HFF-Myc (cell line): Measurements from ENCODE around the gene ARL16.

Source experiments
- DNase-seq: peaks from one replicate; pipeline ENCODE4 v3.0.0-alpha.2; 2011; ENCODE audit warnings: low read depth; ENCODE audit errors: extremely low read depth
- H3K4me3 ChIP-seq: replicated peaks from 2 replicates; pipeline ENCODE4 v1.5.1; 2011; ENCODE audit warnings: low read depth, mild to moderate bottlenecking, control low read depth, low read length
- CTCF ChIP-seq: IDR thresholded peaks from 2 replicates; pipeline ENCODE4 v1.5.1; 2012; ENCODE audit warnings: mild to moderate bottlenecking, low read depth, low read length, control low read depth; ENCODE audit errors: missing control alignments

ARL16 gene

GRCh38 chr17:81635431-81635830 is 48.2 kb downstream of the ARL16 start:
- no peak for DNase-seq
- peak overlapping the region; percentile 61 for H3K4me3 ChIP-seq
- no peak for TF ChIP-seq CTCF

DNA sequence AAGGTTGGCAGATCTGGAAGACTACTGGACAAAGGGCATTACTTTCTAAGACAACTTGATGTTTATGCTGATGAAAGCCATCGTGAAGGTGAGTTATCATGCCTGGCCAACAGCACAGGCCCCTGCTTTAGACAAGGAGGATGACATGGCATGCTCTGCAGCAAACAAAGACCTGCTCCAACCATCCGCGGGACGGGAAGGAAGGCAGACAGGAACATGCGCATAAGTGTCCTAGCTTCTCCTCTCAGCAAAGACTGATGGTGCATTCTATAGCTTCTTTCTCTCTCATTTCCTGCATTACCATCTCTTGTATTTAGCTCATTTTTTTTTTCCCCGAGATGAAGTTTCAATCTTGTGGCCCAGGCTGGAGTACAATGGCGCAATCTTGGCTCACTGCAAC is 52.1 kb downstream of the ARL16 start:
- TF ChIP-seq CTCF: no peak
- H3K4me3 ChIP-seq: no peak overlapping the region
- DNase-seq: no peak
